GM18867 (cell line): ENCODE measurements around the gene BORCS6.
"Not testable (repeated sequence)": the region's sequence is repeated elsewhere in the genome, so short reads cannot be mapped to it uniquely, and the experiment has no call there.

Experiments
- ATAC-seq: cut with Tn5 transposase; IDR thresholded peaks from one replicate; pipeline ENCODE4 v1.9.1; 2021; ENCODE audit warnings: mild to moderate bottlenecking, moderate library complexity; ENCODE audit not compliant: unreplicated experiment

The BORCS6 gene

DNA sequence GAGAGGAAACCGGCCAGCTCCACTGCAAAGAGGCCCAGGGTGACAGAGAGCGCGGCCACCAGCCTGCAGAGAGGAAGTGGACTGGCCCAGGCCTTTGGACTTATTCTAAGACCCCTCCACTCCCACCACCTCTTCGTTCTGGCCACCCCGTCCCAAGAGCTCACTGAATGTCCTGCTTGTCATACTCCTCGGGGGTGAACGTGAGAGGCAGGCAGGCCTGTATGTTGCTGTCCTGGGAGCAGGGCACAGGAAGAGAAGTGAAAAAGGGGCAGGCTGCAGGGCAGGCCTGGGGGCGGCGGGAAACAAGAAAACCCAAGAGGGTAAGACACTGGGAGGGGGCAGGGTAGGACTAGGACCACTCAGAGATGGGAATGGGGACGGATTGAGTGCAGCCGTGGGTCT, 14.2 kb downstream of the BORCS6 start:
- ATAC-seq, result peak; percentile 10

DNA sequence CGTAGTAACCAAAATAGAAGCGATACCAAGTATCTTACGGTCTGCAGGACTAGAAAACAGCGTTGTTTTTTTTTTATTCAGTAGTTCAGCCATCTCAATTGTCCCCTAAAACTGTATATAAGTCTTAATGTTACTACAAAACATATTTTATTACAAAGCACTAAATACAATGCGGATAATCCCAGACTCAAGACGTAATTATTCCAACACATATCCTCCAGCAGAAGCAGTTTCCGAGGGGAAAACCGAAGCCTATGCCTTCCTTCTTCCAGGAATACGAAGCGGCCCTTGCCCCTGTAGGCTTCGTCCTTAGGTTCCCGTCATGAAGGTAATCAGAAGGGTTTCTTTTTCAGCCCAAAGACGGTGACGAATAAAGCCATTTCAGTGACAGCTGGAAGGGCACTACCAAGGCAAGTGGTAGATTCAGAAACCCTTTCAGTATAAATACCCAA, 16.1 kb downstream of the BORCS6 start:
- ATAC-seq, result no peak

DNA sequence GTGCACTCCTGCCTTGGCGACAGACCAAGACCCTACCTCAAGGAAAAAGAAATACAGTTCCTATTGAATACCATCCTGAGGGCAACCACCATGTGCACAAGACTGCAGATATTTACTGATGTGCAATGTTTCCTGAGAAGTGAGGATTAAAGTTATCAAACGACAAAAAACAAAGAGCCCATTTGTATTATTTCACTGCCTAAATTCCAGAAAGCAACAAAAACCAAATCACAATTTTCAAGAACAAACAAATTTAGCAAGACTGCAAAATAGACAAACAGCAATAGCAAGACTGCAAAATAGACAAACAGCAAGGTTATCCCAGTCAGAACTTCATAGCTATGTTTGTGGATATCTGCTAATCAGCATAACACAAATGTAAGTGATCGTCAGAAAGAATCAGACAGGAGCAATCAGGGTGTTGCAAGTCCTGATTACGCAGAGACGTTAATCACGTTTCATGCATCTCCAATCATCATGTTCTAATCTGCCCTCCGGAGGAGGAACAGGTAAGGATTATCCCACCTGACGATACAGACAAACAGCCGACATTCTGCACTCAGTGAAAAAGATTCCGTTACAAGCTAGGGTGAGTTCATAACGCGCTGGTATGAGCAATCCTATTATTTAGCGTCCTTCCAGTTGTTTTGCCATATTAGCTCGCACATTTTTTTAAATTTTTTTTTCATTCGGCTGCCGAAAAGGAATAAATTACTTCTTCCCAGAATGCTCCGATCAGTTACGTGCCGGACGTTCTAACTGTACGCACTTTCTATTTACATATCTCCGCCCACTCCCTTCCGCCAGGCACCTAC, 16.7 kb downstream of the BORCS6 start:
- peak; percentile 69 for ATAC-seq

GRCh38 chr17:8170186-8170585, 19.8 kb downstream of the BORCS6 start:
- not testable (repeated sequence) for ATAC-seq

GRCh38 chr17:8167526-8167925, 22.5 kb downstream of the BORCS6 start:
- no peak for ATAC-seq

DNA sequence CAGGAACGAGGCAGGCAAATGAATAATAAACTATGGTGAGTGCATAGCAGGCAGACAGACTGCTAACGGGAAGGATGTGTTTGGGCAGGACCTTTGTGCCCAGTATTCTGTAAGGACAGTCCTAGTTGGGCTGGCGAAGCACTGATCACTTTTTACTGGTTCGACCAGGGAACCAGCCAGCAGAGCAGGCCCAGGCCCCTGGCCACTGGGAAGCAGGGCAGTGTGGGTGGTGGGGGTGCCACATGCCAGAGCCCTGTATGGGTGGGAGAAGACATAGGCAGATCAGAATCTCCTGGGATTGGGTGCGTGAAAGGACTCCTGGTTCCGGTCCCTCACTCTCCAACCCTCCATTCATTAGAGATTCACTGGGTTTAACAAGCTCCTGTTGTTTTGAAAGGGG, 23.2 kb downstream of the BORCS6 start:
- no peak for ATAC-seq

- ATAC-seq, result no peak
These were observed 25.2 kb downstream of the BORCS6 start for GRCh38 chr17:8164815-8165131.

DNA sequence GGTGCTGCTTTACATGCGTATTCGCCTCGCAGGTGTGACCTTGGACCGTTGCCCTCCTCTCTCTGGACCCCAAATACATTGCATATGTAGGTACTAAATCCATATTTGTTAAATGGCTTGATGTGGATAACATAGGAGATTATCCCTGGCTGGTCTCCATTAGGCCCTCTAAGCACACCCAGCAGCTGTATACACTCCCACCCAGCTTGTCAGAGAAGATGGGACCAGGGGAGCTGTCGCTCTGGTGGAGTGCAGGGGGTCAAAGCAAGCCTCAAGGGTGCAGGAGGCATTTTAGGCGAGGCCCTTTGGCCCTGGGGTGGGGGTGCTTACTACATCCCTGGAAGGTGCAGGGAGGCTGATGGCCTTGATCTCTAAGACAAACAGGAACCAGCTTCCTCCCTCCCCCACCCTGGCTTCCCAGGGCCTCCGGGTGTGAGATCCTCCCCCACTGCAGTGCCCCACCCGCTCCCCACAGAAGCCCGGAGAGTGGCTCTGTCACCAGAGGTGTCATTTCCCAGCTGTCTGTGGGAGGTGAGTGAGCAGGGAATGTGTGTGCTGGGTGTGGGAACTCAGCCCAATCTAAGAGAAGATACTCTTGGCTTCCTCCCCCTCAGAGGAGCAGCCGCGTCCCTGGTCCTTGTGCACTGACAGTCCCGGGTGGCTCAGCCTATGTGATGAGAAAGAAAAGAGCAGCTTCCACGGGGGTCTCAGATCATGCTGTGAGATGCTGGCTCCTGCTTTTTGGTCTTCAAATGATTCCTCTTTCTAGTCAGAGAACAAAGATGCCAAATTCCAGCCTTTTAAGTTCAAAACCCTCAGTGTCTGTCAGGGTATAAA, 25.8 kb downstream of the BORCS6 start:
- ATAC-seq, result no peak

- ATAC-seq, result no peak
These were observed 26.7 kb downstream of the BORCS6 start for GRCh38 chr17:8162997-8163977.

- ATAC-seq, result no peak
These were observed 27.6 kb downstream of the BORCS6 start, which contains the start of gene VAMP2 for GRCh38 chr17:8162233-8162996. TSS of gene VAMP2 (minus strand) at chr17:8162948. CDS start at chr17:8162879, 69 bp downstream.

- ATAC-seq, result no peak
These were observed 28.4 kb downstream of the BORCS6 start for GRCh38 chr17:8161289-8162232.

- ATAC-seq, result no peak
These were observed 29.2 kb downstream of the BORCS6 start for GRCh38 chr17:8160741-8161221.

- no peak for ATAC-seq
These were observed 29.8 kb downstream of the BORCS6 start for GRCh38 chr17:8160224-8160577.

GRCh38 chr17:8159459-8160223, 30.3 kb downstream of the BORCS6 start:
- ATAC-seq, result no peak

GRCh38 chr17:8159032-8159400, 31.0 kb downstream of the BORCS6 start:
- no peak for ATAC-seq

GRCh38 chr17:8158267-8159031, 31.5 kb downstream of the BORCS6 start:
- ATAC-seq, result no peak

DNA sequence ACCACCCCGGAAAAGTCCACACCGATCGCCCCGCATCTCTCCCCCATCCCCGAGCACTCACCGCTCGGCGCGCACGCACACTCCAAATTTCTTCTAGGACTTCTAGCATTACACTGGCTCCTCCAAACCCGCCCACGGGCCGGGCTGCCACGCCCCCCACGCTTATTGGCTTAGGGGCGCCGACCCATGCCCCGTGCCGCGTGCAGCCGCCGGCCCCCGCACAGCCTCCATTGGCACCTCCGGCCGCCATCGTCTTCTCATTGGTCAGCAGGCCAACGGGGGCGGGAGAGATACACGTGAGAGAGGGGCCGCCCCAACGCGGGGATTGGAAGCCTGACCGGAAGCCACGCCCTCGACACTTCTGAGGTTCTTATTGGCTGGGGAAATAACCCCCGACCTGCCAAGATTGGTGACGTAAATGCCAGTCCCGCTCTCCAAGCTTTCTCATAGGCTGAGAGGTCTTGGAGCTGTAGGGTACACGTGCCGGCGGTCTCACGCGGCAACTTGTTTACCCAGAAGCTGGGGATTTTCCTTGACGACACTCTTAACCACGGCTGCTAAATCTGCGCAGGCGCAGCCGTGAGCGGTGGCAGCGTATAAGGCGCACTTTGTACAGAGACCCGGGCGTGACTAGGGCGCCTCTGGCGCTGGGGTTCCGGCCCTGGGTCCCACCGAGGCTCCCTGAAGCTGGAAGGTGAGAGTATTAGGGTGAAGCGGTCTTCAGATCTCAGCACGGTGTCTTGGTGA, 33.6 kb downstream of the BORCS6 start:
- ATAC-seq, result peak; percentile 84
